ENCODE results near the gene ATP8A2.
"Not testable (repeated sequence)": the region's sequence is repeated elsewhere in the genome, so short reads cannot be mapped to it uniquely, and the experiment has no call there.

Gene ATP8A2

DNA sequence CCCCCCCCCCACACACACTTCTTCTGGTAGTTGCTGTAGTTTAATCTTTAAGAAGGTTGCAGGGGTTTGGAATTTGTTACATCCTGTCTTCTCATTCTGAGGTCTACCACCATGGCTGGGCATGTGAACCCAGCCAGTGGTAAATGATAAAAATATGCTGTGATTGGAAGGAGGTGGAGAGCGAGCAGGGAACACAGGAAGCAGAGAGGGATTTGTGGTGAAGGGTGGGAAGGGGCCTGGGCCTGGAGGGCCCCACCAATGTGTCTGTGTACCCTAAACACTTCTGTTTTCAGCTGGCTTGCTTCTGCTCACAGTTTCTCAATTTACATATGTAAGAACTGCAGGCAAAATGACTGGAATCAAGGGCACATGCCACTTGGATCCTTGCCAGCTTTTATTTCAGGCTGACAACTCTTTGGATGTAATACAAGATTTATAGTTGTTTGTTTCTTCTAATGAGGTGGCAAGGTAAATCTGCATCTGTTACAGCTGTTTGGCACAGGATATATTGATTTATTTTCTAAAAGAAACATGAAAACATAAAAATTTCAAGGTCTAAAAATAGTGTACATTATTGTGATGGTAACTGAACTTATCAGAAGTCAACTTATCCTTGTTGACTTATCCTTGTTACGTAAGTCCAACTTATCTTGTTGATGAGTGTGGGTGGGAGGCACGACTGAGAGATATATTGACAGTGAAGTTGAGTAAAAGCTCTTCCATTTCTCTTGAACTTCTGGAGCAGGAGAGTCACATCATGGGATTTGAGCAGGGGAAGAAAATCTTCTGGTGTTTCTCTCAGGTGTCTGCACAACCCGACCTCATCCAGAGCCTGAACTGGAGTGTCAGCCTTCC, 366.8 kb downstream of the ATP8A2 start:
- DNase-seq: peak; percentile 10

DNA sequence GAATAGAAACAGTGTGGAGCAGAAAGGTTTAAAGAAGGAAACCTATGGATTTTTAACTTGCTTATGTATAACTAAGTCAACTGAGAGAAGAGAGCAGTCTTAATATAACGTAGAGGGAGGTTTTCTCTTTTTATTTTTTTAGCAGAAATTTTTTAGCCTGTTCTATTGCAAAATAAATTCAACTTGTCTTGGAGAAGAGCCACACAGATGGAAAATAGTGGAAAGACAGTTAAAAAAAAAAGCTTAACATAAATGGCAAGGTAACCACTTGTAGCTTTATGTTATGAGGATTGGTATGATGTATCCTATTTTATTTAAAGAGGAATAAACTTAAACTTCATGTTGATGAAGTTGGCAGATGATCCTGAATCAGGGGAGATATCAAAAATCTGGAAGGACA, 367.6 kb downstream of the ATP8A2 start:
- DNase-seq: no peak

DNA sequence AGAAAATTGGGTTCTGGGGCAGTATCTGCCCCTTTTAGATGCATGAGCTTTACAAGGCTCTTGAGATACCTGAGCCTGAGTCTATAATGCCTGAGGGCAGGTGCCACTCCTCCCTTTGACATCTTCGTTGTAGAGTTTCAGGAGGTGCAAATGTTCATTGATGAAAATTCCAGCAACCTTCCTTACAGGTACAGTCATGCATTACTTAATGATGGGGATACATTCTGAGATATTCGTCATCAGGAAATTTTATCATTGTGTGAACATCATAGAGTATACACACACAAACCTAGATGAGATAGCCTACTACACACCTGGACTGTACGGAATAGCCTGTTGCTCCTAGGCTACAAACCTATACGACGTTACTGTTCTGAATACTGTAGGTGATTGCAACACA, 370.0 kb downstream of the ATP8A2 start:
- no peak for DNase-seq

DNA sequence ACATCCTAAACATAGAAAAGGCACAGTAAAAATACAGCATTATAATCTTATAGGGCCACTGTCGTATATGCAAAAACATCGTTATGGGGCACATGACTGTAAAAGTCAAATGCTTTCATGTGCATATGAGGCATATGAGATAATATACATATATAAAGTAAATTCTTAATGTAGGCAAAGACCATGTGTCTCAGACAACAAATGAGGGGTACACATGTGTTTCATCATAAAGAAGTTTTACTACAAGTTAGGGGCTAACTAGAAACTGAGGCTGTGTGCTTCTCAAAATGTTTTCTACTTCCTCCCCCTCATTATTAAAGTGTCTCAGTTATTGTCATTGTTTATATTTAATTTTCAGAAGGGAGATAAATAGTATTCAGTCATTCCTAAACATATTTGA, 370.4 kb downstream of the ATP8A2 start:
- DNase-seq: no peak

DNA sequence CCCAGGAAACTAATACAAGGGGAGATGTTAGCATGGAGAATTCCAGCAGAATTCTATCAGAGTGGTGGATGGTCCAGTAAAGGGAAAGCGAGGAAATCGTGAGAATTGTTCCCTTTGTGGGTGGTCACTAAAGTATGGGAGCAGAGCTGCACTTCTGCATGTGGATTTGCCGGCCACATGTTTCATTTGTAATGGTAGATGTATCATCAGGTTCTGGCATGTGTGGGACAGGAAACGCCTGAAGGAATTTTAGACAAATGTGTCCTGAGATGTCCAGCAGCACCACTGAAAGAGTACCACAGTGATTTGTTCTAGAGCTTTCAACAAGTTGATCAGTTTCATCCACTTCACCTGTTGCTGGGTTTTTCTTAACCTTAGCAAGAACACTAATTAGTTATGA, 371.6 kb downstream of the ATP8A2 start:
- DNase-seq: no peak

DNA sequence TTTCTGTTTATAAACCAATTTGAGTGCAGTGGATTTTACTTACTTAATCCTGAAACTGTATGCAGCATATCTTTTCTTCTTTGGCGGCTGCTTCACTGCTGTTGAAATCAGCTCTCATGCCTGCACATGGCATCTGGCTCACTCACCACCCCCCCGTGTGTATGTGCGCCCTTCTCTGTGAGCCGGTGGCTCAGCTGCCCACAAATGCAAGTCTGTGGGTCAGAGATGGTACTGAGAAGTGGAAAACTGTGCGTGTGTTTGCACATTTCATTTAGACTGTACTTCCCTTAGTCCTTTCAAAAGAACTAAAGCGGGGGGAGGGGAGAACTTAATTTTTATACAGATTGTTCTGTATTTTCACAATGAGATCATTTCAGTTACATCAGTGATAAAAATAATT, 372.4 kb downstream of the ATP8A2 start:
- DNase-seq: no peak

DNA sequence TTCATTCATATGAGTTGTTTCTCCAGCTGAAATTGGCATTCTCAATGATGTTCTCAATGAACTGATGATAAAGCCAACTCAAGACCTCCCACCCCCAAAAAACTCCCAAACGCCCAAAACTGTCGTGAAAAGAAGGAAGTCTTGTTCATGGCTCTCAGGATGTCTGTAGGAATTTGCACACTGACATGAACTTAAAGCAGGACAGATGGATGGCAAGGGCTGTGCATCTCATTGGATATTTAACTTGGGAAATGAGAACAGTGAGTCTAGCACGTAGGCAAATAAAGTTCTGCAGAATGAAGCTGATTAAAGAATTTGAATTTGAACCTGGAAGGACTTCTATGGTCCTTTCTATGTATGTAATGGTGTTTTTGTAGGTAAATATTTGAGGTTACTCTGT, 374.4 kb downstream of the ATP8A2 start:
- DNase-seq: no peak

DNA sequence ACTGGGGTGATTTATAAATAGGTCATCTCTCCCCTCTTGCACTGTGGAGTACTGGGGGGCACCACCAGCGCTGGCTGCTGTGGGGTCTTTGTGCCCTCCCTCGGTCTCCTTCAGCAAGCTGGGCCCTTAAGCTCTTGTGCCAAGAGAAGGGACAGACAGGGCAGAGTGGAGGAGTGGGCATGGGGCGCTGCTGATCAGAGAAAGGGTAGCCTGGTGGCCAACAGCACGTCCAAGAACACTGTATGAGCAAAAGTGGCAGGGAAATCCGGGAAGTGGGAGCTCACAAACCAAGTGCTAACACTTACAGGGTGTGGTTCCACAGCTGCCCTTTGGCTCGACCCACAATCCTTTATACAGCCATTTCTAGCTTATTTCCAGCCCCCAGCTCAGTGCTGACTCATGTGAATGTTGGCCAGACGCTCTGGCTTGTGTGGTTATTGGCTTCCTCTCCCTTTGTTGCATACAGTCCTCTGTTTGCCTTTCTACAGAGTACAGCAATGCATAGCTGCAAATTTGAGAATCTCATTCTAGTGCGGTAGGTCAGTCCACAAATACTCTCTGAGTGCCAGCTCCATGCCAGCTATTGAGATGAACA, 381.3 kb downstream of the ATP8A2 start:
- no peak for DNase-seq

DNA sequence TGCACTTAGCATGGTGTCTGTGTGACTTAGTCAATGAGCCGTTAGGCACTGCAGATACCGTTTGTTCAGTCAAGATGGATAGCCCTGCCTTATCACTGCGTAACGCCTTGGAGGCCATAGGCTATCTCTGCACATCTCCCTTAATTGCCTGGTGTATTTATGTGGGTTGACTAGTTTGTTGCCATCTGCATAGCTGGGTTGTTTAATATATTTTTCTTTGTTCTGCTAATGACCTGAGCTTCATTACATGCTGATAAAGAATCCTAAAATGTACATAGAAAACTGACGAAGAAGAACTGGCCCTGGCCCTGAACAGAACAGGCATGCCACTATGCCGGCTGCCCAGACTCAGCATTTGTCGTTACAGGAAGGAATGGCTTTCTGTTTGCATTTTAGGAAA, 382.2 kb downstream of the ATP8A2 start:
- no peak for DNase-seq

DNA sequence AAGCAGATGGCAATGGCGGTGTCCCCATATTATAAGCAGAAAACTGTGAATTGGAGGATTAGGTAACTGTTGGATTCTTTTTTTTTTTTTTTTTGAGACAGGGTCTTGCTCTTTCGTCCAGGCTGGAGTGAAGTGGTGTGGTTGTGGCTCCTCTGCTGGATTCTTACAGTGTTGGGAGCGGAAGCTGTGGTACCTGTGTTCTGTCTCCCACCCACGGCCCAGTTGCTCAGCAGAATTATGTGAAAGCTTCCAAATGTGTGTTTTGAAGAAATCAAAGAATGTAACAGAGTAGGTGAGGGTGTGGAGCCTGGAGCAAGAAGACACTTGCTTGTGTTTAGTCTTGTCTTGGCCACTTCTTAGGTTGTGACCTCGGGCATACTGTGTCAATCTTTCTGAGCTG, 384.5 kb downstream of the ATP8A2 start:
- no peak for DNase-seq

DNA sequence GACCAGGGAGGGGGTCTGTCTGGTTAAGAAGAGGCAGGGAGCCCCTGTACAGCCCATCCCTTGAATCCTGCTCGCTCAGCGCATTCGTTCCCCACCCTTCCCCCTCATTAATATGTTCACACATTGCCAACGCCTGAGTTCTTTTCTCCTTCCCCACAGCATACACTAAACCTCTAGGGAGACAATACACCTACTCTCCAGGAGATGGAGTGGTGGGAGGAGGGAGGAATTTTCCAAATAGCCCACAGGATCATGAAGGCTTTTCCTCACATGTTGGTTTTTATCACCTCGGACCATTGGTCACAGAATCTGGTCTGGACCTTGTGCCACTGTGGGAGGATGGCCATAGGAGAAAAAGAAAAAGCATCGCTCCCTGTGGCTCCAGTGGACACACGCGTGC, 385.1 kb downstream of the ATP8A2 start:
- DNase-seq: no peak

DNA sequence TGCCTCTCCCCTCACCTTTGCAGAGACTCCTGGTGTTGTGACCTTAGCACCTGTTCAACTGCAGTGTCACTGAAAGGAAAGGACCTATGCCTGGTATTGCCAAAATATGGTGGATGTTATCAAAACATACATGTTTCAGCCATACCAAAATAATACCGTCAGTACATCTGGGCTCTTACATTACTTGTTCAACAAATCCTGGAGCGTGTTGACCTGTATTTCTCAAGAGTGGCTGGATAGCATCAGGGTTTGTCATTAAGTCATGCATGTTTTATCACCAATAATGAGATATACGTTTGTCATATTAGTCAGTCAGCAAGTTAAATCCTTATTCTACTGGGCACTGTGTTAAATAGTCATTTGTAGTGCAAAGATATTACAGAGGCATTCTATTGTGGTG, 389.3 kb downstream of the ATP8A2 start:
- no peak for DNase-seq

DNA sequence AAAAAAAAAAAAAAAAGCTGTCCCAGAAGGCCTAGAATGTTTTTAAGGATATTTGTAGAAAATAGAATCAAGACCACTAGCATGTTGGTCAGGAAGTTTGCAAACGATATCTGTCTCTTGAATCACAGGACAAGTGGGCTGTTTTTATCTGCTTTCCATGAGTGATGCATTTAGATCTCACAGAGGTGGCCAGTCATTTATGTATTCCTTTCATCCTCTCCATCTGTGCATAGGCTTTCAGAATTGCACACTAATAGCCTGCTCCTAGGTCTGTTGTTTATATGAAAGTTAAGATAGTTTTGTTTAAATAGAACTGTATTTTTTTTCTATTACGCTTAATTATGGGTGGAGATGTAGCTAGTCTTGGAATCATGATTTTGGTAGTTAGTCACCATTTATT, 390.5 kb downstream of the ATP8A2 start:
- no peak for DNase-seq

DNA sequence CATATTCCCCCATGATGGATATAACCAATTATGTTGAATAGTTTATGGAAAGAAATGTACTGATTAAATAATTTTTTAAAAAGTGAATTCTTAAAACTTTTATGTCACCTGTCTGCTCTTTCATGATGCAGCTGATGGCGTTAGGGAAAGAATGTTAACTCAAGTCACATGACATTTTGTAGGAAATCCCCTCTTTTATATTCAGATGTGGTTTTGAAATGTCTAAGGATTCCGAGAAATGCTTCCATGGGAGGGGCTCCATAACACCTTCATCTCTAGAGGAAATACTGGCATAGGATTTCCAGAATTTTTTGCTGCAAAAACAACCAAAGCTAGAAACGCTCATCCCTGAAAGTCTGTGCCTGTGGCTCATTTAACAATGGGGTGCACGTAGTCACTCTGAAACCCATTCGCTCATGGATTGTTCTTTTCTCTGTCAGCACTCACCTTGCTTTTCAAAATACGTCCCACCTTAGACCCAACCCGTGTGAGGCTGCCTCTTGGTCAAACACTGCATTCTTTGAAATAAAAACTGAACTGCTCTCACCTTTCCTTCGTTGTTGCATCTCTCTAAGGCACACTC, 391.1 kb downstream of the ATP8A2 start:
- no peak for DNase-seq

DNA sequence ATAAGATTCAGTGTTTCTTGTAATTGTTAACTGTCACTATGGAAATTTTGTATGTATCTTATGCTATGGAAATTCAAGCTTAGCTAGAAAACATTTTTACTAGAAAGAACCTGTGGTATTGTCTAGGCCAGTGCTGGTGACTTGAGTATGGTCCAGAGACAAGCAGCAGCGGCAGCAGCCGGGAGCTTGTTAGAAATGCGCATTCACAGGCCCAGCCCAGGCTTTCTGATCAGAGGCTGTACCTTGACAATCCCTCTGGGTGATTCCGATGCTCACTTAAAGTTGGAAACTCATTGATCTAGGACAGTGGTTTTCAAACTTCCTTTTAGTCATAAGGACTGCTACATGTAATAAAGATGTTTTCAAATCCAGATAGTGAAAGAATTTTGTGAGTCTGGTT, 392.6 kb downstream of the ATP8A2 start:
- DNase-seq: no peak

DNA sequence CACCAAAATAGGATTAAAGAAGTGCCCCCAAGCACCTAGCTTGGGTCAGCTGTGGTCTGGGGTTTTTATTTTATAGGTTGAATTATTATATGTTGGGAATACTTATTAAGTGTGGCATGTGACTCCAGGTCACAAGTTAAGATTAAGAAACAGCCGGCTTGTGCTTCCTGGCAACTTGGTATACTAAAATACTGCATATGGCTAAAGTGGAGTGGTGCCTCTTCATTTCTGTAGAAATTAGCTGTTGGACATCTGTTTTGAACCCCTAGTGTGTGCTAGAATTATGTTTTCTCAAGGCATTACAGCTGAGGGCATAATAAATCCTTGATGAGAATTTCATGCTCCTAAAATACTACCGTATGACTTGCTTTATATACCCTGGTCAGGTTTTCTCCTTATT, 393.5 kb downstream of the ATP8A2 start:
- DNase-seq: no peak

DNA sequence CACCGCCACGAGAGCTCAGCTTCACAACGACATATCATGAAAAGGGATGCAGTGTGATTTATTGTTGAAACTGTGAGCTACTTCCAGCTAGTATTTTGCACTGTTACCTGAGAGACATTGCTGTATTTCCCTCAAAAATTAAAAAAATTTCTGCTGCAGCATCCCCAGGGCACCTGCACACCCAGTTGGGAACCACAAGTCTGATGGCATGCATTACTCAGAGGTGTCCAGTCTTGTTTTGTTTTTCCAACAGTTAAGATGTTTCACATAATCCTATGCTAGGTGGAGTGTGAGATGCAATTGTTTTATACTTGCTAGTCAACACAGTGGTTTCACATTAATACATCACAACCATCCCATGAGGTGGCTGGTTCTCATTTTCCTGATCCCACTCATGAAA, 394.8 kb downstream of the ATP8A2 start:
- DNase-seq: no peak

DNA sequence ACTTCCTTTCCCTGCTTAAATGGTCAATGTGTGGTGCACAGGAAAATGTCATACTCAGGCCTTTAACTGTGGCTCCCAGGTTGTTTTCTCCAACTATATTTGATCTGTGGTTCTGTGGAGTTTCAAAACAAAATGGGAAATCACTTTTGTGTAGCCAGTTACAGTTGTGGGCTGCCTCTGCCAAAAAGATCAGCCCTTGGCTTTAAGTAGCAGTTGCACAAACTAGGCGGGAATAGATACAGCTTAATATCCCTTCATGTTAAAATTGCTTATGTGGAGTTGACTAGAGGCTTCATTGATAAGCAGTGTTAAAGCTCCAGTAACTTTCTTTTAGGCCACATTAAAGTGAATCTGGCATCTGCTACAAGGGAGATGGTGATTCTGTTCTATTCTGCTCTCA, 395.2 kb downstream of the ATP8A2 start:
- no peak for DNase-seq

DNA sequence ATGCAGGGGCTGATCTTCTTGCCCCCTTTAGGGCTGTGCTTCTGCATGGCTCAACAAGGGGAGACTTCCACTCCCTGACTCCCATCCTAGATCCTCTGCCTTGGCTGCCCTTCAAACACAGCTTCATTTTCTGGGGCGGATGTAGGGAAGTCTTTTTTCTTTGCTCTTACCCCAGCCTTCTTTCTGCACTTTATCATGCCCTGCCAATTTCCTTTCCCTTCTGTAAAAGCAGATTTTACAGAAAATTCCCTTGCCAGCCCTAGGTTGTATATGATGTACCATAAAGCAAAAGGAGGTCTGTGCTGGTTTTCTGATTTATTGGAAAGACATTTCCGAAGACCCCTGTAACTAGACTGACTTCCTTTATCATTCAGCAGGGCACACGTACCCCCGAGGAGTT, 396.6 kb downstream of the ATP8A2 start:
- DNase-seq: no peak

DNA sequence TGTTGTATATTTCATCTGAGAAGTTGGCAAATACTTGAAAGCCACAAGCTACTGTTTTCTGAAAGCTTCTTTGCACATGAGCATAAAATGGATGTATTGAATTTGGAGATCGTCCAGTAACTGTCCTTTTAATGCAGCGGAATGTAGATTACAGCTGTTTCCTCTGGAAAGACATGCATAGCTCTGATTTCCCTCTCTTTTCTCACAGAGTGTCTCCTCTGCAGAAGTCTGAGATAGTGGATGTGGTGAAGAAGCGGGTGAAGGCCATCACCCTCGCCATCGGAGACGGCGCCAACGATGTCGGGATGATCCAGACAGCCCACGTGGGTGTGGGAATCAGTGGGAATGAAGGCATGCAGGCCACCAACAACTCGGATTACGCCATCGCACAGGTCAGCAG, 397.1 kb downstream of the ATP8A2 start:
- DNase-seq: no peak

DNA sequence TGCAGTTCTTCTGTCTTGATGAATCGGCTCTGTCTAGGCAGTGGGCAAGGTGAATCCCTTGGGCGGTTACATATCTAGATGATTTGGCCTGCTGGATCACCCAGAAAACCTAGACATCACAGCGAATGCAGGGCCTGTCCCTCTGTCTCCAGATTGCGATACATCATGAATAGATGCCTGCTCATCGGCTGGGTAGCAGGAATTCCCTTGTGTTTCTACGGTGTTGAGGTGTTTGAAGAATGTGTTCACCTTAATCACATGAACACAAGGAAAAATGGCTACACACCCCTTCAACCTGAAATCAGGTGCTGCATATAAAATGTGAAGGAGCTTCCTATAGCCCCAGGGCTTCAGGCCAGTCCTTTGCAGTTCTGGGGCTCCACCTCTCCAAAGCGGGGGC, 398.8 kb downstream of the ATP8A2 start:
- DNase-seq: no peak

DNA sequence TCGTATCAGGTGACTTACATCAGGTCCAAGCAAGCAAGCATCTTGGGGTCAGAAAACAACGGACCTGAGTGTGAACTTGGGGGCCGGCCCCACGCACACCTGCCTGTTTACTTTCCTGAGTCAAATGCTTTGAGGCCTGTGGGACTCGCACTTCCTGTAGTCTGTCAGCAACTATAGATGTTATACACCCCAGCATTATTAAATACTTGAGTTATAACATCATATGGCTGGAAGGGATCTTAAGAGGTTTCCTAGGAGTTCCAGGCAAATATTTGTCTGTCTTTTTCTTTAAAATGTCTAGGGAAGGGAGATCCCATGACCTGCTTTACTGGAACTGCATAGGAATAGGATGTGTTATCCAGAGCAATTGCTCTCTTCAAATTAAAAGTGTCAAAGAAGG, 399.4 kb downstream of the ATP8A2 start:
- DNase-seq: no peak

DNA sequence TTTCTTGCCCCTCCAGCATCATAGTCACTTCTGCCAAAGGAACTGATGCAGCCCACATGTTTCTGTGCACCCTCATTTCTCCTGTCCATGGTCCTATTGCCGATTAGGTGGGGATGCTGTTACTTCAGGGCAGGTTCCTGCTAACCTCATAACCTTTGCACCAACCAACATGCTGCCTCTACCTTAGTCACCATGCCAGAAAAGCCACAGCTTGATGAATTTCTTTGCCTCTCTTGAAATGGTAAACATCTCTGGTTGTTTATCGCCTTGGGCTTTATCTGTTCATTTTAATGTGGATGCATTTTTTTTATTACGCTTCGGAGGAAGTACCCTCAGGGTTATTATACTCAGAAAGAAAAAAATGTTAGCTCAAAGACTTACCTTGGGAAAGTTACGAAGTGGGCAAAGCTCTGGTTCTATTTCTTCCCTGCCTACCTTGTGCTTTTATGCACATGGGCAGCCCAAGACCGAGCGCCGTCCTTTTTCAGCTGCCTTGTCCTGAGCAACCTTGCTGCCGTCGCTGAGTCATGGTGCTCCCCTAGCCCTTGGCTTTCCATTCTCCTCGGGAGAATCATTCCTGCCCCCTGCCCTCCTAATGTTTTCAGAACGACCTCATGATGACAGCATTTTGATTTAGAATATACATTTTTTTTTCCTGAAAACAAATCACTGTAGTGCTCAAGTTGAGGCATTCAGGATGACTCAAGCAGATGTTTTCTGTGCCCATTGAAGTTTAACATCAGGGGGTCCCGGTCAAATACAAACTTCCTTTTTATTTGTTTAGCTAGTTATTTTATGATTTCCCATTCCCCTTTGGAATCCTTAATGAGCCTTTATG, 400.1 kb downstream of the ATP8A2 start:
- no peak for DNase-seq

DNA sequence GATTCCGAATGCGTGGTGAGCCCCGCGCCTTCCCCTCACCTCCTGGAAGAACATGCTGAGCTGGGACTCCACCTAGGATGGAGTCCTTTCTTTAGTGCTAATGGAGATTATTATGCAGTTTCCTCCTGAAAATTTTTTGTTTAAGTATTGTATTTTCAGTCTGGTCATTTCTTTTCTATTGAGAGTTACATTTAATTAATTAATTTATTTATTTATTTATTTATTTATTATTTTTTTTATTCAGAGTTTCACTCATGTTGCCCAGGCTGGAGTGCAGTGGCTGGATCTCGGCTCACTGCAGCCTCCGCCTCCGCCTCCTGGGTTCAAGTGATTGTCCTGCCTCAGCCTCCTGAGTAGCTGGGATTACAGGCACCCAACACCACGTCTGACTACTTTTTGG, 400.8 kb downstream of the ATP8A2 start:
- not testable (repeated sequence) for DNase-seq
